NCI-H226 (cell line): Measurements from ENCODE around the gene MESD.
A peak's percentile ranks its signal among the peaks of the same experiment; 100 is the strongest.

Experiments
- DNase-seq: peaks from one replicate; pipeline ENCODE4 v3.0.0-alpha.2; 2015

MESD gene

DNA sequence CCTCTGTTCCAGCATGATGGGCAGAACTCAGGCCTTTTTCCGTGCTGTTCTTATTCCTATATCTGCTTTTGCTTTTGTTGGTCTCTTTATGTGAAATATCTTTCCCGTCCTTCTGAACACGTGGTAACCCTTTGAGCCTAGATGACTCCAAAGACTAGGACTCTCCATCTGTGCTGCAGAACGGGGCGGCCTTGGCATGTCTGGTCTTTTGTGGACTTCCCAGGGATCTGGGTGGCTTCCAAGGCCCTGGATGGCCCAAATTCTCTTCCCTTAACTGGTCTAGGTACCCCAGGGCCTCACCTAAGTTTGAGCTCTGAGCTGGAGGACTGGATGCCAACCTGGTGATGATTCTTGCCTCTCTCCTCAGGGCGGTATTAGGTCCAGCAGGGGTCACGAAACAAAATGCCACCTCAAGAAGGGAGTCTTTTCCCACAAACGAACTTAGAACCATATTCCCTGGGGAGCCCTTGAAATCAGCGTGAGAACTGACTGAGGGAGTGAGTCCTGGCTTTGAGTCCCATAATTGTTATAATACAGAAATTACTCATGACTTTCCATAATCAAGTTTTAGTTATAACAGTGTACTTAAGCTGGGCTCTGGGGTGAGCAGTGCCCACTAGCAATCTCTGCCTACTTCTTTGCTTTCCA lies 25.0 kb upstream of the MESD start:
- DNase-seq = no peak

DNA sequence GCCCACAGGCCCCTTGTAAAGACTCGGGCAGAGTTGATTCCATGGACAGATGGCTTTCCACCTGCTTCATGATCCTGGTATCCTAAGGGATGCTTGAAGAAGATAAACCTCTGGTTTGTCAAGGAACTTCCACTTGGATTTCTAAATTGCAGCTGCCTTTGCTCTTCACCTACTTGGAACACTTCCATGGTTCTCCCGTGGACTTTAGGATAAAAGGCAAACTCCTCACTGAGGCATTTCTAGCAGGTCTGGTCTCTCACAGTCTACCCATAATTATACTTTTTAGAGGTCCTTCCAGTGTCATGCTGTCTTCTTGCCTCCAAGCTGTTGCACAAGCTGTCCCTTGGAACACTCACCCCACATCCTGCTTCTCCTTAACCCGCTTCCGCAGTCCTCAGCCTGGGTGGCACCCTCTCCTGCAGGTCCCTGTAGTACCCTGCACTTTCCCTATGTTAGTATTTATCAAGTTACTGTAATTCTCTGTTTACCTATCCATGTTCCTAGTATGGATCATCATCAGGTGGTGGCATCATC lies 23.8 kb upstream of the MESD start:
- DNase-seq = no peak

DNA sequence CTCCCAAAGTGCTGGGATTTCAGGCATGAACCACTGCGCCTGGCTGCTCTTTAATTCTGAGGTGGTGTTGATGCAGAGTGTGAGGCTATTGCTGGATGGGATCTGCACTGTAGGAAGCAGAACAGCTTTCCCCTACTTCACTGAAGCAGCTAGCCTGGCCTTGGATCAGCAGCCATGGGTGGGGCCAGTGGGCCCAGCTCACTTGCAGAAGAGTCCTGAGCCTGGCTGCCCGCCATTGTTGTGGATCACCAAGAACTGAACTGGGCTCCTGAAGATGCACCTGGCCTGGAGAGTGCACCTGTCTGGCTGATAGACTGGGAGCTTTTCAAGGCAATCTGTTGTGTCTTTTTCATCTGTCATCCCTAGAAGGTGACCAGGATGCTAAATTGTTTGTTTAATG lies 23.0 kb upstream of the MESD start:
- no peak for DNase-seq

DNA sequence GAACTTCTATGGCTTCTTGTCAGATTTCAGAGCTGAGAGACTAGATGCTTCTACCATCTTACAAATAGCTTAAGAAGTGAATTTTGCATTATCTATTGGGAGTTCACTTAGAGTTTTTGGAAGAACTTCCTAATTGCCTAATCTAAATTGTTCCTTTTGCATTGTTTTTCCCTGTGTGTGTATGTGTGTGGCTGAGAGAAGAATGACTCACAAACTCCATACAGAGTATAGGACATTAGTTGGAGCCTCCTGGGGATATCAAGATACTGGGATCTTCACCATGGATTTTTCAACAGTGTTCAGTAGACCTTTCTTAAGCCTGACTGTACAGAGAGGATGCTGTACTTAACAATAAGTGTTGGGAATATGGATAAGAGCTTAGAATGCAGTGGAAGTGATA lies 22.0 kb upstream of the MESD start:
- DNase-seq = no peak

DNA sequence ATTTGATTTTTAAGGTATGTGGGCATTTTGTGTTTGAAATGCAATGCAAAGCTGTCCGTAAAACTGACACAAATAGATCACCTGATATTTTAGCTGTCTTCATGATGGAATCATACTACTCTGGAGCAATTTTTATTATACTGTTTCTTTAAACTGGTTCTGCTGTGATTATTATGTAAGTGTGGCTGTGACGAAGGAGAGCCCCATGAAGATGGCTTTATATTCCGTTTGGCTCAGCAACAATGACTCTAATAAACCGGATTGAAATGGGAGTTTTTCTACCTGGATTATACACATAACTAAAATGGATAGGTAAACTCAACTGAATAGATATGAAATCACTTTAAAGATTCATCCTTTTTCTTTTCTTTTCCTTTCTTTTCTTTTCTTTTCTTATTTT lies 20.5 kb upstream of the MESD start:
- no peak for DNase-seq

DNA sequence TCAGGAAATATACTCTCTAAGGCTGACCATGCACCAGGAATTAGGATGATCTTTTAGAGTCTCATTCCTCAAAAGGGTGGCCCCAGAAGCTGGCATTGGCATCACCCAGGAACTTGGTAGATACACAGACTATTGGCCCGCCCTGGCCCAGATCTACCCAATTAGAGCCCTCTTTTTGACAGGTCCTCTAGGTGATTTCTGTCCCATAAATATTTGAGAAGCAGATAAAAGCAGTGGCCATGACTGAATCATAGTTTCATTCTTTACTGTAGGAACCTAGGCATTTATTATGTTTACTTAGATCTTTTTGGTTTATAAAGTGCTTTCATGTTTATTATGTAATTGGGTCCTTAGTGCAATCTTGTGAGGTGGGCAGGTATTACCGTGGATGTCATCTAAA lies 18.7 kb upstream of the MESD start:
- peak; percentile 15 for DNase-seq

DNA sequence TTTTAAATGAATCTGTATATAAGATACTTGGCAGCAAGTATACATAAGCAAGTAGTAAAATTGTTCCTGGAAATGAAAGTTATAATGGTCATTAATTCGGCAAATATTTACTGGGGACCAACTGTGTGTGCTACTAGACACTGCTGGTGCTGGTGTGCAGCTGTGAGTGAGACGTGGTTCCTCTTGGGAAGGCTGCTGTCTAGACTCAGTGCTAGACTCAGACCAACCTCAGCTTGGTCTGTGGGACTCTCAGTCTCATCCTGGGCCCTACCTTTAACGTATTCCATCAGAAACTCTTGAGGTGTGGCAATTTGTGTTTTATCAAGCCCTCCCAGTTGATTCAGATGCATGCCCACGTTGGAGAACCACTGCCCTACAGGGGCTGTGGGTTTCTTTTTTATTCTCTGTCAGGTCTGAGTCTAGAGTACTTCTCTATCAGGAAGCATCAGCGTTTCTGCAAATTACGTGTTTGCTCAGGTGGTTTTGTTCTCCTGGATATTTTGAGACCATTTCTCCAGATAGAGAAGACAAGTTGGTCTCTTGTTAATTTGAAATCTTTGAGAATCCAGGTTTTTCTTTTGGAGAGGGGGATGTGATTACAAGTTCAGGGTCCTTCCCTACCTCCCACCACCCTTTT lies 17.9 kb upstream of the MESD start:
- DNase-seq = no peak

DNA sequence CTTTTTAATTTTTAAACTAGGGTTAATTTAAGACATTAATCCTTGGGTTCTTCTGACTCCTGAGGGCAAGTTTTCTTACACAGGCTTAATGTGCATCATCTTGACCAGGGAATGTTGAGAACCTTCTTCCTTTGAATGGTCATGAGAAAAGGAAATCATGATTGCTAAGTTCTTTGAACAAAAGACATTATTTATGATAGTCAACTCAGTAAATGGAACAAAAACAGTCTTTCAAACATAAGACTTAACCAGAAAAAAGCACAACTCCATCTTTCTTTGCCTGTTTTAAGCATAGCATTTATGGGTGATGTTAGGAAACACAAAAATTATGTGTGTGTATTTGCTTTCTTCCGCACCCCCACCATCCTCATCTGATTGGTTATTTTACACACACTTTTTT lies 16.5 kb upstream of the MESD start:
- no peak for DNase-seq

DNA sequence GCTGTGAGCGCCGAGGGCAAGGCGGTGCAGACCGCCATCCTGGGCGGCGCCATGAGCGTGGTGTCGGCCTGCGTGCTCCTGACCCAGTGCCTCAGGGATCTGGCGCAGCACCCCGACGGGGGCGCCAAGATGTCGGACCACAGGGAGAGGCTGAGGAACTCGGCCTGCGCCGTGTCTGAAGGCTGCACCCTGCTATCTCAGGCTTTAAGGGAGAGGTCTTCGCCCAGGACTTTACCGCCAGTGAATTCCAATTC lies 13.4 kb upstream of the MESD start:
- DNase-seq = no peak

DNA sequence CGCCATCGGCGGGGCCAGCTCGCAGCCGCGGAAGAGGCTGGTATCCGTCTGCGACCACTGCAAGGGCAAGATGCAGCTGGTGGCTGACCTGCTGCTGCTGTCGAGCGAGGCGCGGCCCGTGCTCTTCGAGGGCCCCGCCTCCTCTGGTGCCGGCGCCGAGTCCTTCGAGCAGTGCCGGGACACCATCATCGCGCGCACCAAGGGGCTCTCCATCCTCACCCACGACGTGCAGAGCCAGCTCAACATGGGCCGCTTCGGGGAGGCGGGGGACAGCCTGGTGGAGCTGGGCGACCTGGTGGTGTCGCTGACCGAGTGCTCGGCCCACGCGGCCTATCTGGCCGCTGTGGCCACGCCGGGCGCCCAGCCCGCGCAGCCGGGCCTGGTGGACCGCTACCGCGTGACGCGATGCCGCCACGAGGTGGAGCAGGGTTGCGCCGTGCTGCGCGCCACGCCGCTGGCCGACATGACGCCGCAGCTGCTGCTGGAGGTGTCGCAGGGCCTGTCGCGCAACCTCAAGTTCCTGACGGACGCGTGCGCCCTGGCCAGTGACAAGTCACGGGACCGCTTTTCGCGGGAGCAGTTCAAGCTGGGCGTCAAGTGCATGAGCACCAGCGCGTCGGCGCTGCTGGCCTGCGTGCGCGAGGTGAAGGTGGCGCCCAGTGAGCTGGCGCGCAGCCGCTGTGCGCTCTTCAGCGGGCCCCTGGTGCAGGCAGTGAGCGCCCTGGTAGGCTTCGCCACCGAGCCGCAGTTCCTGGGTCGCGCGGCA lies 12.9 kb upstream of the MESD start:
- DNase-seq = no peak

DNA sequence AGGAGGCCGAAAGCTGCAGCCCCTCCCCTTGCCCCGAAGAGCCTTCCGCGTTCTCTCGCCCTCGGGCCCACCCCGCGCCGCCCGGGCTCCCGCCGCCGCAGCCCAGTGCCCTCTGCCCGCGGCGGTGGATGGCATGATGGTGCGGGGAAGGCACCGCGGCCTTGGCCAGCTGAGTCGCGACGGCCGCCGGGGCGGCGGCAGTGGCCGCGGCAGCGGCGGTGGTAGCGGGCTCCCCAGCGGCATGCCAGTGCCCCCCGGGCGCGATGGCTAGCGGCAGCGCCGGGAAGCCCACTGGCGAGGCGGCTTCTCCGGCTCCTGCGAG lies 12.4 kb upstream of the MESD start:
- no peak for DNase-seq

DNA sequence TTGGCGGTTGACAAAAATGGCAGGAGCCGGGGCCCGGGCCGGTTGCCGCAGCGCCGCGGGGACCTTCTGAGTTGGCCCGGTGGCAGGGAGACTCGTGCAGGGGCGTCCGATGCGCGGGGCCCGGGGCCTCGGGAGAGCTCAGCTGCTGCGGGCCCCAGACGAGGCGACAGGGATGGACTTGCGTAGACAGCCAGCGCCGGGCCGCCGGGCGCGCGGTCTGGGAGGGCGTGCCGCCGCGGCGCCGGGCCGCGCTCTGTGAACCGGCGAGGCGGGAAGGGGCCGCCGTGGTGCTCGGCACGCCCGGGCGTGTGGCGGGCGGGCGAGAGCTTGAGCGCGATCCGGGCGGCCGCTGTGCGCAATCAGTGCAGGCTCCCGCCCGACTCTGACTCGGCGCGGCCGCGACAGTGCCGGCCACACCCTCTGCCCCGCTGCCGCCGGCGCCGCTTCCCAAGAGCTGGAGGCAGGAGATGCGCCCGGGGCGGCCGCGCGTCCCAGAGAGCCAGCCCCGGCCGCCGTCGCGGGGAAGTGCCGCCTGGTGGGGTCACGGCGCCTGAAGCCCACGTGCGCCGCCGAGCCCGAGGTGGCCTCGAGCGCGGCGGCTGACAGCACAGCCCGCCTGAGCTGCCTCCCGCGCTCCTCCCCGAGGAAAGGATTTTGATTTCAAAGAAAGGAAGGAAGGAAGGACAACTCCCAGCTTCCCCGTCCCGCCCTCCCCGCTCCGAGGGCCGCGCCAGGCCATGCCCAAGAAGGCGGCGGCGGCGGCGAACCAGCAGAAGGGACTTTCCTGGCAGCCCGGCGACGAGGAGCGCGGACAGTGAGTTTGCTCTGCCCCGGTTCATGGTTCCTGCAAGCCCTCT lies 11.8 kb upstream of the MESD start:
- peak; percentile 51 for DNase-seq

DNA sequence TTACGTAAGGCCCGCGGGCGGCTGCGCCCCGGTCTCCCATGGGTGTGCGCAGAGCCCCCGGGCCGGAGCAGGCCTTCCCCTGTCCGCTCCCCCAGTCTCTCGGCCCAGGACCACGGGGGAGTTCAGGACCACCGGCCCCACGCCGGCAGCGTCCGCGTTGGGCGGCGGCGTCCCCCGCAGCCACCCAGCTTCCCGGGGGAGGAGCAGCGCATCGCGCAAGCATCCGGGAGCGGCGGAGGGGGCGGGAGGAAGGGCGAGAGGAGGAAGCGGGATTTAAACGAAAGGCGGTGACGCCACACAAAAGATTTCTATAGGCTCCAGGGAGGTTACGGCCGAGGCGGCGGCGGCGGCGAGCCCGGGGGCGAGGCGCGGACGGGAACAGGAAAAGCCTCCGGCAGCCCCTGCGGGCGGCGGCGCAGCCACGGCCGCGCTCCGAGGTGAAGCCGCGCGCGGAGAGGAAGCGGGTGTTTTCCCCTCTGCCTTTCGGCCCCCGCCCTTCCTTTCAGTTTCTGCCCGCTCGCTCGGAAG lies 11.1 kb upstream of the MESD start, which contains the start of gene TLNRD1:
TLNRD1 (plus strand) TSS at position 300 of the 528 bp plus-strand sequence. CDS start 1,349 bp downstream, outside the sequence.
- DNase-seq = peak; percentile 93

DNA sequence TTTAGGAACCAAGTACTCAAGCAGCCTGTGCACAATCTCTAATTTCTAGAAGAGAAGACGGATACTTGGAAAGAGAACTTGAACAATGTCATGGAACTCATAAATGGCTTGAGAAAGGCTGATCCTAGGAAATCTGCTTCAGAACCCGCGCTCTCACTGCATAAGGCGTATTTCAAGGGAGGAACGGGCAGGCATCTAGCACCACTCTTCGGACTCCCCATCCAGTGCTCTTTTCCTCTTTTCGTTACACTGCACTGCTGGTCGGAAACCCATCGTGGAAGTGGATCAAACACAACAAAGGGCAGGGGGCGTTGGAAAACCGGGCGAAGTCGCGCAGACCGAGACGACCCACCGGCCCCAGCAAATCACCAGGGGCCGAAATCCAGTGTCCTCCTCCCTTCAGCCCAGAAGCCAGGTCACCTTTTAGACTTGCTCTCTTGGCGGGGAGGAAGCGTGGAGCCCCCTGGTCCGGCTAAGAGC lies 10.6 kb upstream of the MESD start:
- no peak for DNase-seq

DNA sequence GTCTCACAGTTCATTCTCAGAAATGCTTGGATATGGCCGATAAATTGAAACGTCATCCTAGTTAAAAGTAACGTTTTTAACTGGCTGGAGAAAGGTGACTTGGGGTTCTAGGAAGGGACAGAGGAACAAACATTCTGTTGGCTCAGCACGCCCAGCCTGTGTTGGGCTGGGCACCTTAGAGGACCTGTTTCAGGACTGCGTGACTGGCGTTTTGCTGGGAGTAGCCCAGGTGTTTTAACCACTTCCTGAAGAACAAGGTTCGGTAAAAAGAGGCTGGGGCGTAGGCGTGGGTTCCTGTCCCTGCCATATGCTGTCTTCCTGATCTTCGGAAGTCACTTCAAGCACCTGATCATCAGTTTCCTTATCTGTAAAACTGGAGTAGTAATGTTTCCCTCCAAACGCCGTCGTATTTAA lies 10.0 kb upstream of the MESD start:
- no peak for DNase-seq

DNA sequence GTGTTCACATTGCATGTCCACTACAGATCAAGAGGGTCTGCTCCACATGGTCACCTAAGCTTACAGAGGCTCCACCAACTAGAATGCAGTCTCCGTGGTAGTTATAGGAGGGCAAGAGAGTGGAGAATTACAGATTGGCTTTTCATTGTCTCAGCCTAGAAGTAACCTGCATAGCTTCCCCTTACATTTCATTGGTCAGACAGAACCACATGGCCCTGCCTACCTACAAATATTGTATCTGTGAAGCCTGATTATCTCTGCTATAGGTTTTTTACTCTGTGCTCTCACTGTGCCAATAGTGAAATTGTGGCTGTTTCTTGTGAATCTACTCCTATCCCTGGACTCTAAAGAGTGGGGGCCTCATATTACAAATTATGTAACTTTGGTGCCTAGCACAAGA lies 8.6 kb upstream of the MESD start:
- no peak for DNase-seq

DNA sequence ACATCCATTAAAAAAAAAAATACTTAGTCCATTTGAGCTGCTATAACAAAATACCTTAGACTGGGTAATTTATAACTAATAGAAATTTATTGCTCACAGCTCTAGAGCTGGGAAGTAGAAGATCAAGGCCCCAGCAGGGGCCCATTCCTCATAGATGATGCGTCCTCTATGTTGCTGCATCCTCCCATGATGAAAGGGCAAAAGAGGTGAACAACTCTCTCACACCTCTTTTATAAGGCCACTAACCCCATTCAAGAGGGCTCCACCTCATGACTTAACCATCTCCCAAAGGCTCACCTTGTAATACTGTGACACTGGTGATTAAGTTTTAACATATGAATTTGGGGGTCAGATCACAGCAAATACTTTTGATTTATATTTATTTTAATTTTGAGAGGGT lies 8.1 kb upstream of the MESD start:
- DNase-seq = no peak

DNA sequence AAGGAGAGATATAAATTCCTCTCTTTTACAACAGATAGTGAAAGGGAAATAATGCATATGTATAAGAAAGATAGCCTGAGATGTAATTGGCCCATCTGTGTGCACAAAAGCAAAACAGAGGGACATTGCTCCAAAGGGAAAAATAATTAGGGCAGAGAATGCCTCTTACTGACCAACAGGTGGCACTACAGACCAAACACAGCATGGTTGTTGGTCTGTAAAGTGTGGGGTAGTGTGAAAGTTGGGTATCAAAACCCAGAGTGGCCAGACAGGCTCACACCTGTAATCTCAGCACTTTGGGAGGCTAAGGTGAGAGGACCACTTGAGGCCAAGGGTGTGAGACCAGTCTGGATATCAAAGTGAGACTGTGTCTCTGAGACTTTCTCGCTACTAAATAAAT lies 6.6 kb upstream of the MESD start:
- no peak for DNase-seq

DNA sequence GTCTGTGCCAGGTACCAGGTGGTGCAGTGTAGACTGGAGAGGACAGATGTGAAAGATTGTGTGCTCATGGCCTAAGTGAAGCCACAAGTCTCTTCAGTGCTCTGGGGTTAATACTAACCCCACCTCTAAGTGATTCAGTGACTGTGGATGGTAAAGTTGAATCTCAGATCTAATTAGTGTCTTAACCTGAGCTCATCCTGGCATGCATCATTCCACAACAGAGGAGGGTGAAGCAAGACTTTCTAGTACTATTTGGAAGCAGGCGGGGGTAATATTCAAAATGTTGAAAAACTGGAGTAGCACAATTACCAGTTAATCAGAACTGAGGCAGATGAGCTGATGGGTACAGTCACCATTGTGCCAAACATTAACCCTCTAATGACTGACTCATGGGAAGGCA lies 2.8 kb upstream of the MESD start:
- DNase-seq = no peak

DNA sequence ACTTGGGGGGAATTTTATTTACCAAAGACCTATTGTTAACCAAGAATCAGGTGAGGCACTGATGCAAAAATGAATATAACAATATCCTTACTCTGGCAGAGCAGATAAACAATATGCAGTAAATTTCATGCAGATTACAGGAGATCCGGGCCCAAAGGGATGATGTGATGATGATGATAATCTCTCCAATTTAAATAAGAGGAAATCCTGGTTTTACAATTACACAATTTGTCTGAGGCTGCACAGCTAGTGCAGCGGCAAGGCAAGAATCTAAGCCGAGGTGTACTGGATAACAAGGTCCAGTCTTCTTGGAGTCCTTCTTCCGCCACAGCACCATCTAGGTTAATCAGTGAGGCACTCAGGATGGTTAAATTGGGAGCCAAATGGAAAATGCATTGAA lies 2.4 kb upstream of the MESD start:
- no peak for DNase-seq

DNA sequence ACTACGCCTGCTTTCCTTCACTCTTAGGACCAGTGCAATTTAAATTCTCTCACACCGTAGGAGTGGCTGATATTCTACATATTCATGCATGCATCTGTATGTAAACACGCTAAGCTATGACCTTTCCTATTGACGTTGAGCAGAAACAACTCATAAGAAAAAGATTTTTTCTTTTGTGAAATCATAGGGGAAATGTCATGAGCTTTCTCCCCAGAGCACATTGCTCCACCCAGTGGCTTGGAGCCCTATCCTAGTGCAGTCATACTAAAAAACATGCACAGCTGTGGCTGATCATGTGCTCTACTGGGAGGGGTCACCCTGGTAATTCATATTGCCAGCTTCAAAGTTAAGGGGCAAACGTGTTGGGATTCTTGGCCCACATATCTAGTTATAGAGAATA lies 1.8 kb upstream of the MESD start:
- DNase-seq = peak; percentile 44

DNA sequence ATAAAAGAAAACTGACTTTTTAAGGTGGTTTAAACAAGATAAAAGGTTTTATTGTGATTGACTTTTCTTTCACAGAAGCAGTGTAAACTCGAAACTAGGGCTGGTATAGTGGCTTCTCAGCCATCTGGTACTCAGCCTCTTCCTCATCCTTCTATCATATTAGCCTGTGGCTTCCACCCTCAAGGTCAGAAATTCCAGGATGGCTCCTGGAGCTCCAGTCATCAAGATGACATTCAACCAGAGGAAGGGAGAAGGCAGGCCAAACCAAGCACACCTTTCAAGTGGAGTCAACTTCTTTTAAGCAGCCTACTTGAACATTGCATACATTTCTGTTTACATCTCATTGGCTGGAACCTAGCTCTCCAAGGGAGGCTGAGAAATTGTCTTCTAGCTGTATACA lies 1.3 kb upstream of the MESD start:
- DNase-seq = no peak

DNA sequence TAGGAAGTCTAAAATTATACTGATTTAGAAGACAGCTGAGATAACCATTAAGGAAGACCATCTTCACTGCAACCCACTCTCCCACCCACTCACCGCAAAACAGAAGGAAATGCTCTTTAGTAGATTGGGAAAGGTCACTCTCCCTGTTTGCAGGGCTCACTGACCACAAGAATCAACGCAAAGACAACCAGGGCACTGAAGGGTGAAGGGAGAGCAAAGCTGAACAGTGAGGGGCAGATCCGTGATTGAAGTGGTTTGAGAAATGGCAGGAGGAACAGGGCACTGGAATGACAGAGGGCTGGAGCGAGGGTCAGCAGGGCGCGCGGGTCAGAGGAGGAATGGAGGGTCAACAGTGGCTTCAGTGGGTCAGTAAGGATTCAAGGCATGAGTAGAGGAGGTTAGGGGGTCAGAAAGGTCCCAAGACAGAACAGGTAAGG lies 520 bp downstream of the MESD start:
- no peak for DNase-seq
